ENCODE results near the gene ANO1.

ANO1 gene

GRCh38 chr11:70169632-70170031 is 91.5 kb downstream of the ANO1 start:
- DNase-seq, result no peak

DNA sequence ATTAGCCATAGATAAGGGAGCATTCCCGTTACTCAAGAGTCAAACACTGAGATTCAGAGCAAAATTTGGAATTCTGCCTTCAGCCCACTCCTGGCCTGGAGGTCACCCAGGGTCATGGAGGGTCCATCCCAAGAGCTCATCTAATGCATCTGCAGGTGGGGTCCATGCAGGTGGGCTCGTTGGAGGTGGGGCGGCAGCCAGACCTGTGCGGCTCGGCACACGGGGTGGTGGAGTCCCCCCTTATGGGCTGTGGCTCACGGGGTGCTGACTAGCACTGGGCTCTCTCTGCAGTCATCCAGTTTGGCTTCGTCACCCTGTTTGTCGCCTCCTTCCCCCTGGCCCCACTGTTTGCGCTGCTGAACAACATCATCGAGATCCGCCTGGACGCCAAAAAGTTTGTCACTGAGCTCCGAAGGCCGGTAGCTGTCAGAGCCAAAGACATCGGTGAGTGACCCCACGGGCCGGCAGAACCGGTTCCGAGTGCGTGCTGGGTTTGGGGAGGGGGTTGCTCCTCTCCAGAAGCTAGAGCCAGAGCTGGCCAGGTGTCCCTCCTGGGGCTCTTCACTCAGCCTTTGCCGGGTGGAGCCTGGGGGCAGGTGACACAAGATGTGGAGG is 92.6 kb downstream of the ANO1 start:
- DNase-seq, result no peak

DNA sequence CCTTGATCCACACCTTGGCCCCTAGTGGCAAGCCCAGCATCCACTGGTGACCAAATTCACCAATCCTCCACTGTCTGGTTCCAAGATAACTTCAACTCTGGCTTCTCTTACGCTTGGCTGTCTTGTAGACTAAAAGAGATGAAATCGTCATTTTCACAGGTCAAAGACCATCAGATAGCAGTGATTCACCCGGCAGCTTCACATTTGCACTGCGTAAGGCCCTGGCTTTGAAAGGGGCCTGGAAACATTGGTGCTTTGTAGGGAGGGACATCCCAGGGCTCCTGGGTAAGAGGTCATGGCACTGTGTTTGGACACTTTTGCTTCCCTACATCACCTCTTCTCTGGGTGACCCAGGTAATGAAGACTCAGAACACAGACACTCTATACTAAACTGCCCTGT is 94.9 kb downstream of the ANO1 start:
- DNase-seq, result peak; percentile 13

GRCh38 chr11:70174547-70175235 is 96.6 kb downstream of the ANO1 start:
- DNase-seq, result no peak

- no peak for DNase-seq
Observed at GRCh38 chr11:70175236-70175698, 97.2 kb downstream of the ANO1 start.

DNA sequence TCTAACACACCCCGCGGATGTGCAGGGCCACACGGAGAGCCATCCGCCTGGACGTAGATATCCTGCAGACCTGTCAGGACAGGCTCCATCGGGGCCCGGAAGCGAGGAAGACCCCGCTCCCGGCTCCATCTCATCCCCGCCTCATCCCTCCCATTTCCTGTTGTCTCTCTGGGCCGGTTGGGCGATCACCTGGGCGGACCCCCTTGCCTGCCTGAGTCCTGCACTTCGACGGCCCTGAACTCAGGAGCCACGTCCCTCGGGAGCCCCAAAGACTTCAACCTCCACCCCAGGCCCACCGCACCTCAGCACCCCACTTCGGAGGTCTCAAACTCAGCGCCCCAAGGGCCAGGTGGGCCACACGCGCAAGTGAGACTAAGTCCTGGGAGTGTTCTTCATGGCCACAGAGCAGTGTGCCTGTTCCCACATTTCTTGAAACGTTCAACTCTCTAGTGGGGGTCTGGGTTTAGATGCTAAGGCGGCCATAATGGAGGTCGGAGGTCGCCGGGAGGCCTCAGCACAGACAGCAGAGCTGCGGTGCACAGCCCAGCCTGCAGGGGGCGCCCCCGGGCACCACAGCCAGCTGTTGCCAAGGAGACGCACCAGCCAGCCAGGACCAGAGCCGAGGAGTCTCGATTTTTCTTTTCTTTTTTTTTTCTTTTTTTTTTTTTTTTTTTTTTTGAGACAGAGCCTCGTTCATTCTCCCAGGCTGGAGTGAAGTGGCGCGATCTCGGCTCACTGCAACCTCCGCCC is 99.0 kb downstream of the ANO1 start:
- DNase-seq, result no peak

DNA sequence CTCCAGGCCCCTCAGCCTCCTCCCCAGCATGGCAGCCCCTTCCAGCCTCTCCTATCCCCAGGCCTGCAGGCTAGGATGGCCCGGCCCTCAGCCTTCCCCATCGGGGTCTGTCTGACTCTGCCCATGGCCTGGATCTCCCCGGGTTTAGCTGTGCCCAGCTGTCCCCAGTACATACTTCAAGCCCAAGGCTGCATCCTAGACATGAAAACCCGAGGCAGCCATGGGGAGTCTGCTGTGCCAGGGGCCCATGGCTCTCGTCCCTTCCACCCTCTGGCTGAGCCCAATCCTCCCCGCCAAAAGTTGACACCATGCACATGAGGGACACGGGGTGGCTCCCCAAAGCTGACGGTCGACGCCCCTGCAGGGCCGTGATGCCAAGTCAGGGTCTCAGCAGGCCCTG is 102.8 kb downstream of the ANO1 start:
- DNase-seq, result no peak

GRCh38 chr11:70182266-70182665 is 104.1 kb downstream of the ANO1 start:
- DNase-seq, result no peak

GRCh38 chr11:70183032-70183431 is 104.9 kb downstream of the ANO1 start:
- DNase-seq, result no peak

DNA sequence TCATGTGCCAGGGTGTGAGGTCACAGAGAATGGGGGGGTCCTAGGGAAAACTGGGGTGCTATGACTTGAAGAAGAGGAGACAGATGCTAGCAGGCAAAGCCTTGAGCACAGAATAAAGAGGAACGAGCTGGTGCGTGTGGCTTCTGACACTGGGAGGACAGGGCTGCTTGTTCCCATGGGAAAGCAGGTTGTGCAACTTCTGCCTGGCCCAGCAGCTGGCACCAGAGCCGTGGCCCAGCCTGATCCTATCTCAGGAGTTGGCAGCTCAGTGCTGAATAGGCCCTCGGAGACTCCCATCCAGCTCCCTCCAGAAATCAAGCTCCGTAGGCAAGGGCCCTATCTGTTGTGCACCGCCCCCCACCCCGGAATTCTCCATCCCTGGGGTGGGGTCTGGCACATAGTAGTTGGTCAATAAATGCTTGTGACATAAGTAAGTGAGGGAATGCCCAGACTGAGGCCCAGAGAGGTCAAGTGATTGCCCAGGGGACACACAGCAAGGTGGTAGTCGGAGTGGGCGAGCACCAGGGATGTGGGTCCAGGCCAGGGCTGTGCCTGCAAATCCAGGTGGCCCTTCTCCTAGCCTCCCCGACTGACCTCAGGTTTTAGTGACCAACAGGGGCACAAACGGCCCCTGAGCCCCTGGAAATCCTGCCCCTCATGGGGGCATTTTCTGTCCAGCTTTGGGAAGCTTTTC is 105.5 kb downstream of the ANO1 start:
- DNase-seq, result no peak

- DNase-seq, result no peak
Observed at GRCh38 chr11:70184396-70184795, 106.3 kb downstream of the ANO1 start.

GRCh38 chr11:70185348-70186055 is 107.4 kb downstream of the ANO1 start:
- no peak for DNase-seq

DNA sequence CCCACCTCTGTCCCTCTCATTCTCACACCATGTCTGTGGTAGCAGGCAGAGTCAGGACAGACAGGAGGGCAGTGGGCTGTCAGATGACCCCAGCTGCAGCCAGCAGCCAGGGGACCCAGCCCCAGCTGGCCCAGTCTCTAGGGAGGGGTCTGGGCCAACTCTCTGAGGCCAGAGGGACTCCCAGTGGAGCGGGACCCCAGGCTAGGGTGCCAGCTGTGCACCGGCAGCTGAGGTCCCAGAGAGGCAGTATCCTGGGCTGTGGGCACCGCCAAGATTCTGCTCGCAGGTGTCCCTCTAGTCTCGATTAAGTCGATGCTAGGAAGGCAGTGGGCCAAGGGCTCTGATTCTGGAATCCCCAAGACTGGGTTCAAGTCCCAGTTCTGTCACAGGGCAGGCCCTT is 108.3 kb downstream of the ANO1 start:
- no peak for DNase-seq

GRCh38 chr11:70186936-70187335 is 108.8 kb downstream of the ANO1 start:
- no peak for DNase-seq

GRCh38 chr11:70187771-70188170 is 109.7 kb downstream of the ANO1 start:
- no peak for DNase-seq

- no peak for DNase-seq
Observed at GRCh38 chr11:70189622-70190021, 111.5 kb downstream of the ANO1 start.

DNA sequence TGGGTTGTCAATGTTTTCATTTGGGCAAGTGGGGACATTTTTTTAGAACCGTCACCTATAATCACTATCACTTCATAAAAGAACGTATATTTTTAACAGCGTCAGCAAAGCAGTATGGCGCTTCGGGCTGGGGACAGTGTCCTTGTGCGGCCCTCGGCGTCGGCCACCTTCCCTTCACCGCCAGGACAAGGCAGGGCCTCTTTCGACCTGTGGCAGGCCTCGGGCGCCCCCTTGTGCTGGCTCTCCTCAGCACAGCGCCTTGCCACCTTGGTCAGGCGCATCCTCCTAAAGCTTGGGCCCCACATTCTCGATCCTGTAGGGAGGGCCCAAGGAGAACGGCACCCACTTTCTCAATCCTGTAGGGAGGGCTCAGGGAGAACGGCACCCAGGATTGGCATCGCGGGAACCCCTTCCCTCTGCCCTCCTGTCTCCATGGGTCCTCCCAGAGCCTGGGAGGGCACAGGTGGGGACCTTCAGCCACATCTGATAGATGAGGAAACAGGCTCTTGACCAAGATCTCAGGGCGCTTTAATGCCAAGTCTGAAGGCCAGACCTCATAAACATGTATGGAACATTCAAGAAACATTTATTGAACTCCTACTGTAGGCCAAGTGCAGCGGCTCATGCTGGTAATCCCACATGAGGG is 113.5 kb downstream of the ANO1 start:
- DNase-seq, result peak; percentile 57

GRCh38 chr11:70192666-70193410 is 114.7 kb downstream of the ANO1 start:
- DNase-seq, result no peak

DNA sequence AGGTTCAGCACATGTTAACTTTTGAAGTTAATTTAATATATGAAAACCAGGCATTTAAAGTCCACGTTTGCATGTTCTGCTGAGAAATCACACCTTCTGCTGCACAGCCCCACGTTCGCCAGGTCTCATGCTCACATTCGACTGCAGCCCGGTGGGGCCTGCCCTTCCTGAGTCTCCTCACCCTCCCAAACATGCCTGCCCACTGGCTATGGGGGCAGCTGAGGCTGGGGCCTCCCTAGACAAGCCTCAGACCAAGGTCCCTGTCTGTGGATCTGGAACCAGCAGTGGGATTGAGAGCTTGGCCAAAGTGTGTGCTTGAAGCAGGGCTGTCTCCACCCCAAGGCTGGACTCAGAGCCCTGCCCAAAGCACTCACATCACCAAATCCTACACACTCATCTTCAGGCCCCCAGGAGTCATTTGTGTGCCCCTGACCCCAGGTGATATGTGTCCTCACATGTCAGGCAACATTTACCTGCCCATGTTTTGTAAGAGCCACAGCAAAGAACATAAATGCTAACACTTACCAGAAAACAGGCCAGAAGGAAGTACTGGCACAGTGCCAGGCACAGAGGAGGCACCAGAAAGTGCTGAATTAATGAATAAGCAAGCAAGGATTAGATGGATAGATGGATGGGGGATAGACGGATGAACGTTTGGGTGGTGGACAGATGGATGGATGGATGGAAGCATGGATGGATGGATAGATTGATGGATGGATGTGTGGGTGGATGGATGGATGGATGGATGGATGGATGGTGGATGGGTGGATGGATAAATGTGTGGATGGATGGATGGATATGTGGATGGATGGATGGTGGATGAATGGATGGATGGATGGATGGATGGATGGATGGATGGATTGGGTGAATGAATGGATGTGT is 115.5 kb downstream of the ANO1 start:
- DNase-seq, result no peak

Data from EL (cell line).